PC-9 (cell line): ENCODE measurements around the gene CARS1. TPM values are rescaled to one million over a fixed set of nuclear protein-coding genes. Genes with fewer than 3 reads are reported as not detected.

Experiments used
- BruUV-seq: library from RNA; stranded (reverse); fragments of 400-500 nt; replicated peaks from 2 replicates; lab custom pipeline; 2021; lab: Mats Ljungman, UMichigan
- CTCF ChIA-PET: fragments of 300-600 bp; sonication (Branson Sonifier 250); formaldehyde crosslinking; loops from one replicate; lab custom pipeline; 2022; ENCODE audit warnings: antibody characterized with exemption; lab: Charles Lee
- POLR2A ChIA-PET: fragments of 300-600 bp; sonication (Branson Sonifier 250); formaldehyde crosslinking; loops from one replicate; lab custom pipeline; 2022; ENCODE audit warnings: antibody characterized with exemption; ENCODE audit not compliant: unreplicated experiment; lab: Charles Lee
- DNase-seq, 2 experiments: peaks; one replicate each; pipeline versions ENCODE4 v3.0.0 to v3.0.0-alpha.2; 2015 to 2022; ENCODE audit warnings: mixed read lengths in 1 of 2
- H2AFZ ChIP-seq: fragments of 200-600 bp; sonication (generic); 2 replicates; pipeline ENCODE4 v1.8.1; 2017; ENCODE audit warnings: antibody characterized with exemption
- H3F3A ChIP-seq: fragments of 200-600 bp; sonication (generic); 2 replicates; pipeline ENCODE4 v1.8.1; 2017; ENCODE audit warnings: antibody characterized with exemption, mild to moderate bottlenecking, low read depth; ENCODE audit not compliant: insufficient read depth
- H3K27ac ChIP-seq: fragments of 200-600 bp; sonication (generic); 2 replicates; pipeline ENCODE4 v1.6.1; 2016; ENCODE audit warnings: mixed run types
- H3K27me3 ChIP-seq: fragments of 200-600 bp; sonication (generic); 2 replicates; pipeline ENCODE4 v1.6.1; 2016; ENCODE audit warnings: low read depth, mixed run types; ENCODE audit not compliant: insufficient read depth
- H3K36me3 ChIP-seq: fragments of 200-600 bp; sonication (generic); 2 replicates; pipeline ENCODE4 v1.6.1; 2016; ENCODE audit warnings: low read depth, mixed run types
- H3K4me1 ChIP-seq: fragments of 200-600 bp; sonication (generic); replicated peaks from 2 replicates; pipeline ENCODE4 v1.6.1; 2016; ENCODE audit warnings: mixed run types; ENCODE audit not compliant: insufficient read depth
- H3K4me2 ChIP-seq: fragments of 200-600 bp; sonication (generic); 2 replicates; pipeline ENCODE4 v1.6.1; 2017; ENCODE audit warnings: mixed run types
- H3K4me3 ChIP-seq: fragments of 200-600 bp; sonication (generic); 2 replicates; pipeline ENCODE4 v1.6.1; 2016; ENCODE audit warnings: mixed run types
- H3K79me2 ChIP-seq: fragments of 200-600 bp; sonication (generic); 2 replicates; pipeline ENCODE4 v1.6.1; 2017; ENCODE audit warnings: low read depth, mixed run types
- H3K9me2 ChIP-seq: fragments of 200-600 bp; sonication (generic); 2 replicates; pipeline ENCODE4 v1.8.1; 2017; ENCODE audit warnings: mild to moderate bottlenecking; ENCODE audit not compliant: insufficient read depth
- H3K9me3 ChIP-seq: fragments of 200-600 bp; sonication (generic); 2 replicates; pipeline ENCODE4 v1.8.1; 2016; ENCODE audit warnings: low read depth; ENCODE audit not compliant: insufficient read depth
- H4K20me1 ChIP-seq: fragments of 200-600 bp; sonication (generic); 2 replicates; pipeline ENCODE4 v1.8.1; 2017; ENCODE audit not compliant: insufficient read depth
- CTCF ChIP-seq: fragments of 200-600 bp; sonication (generic); conservative IDR thresholded peaks from 2 replicates; pipeline ENCODE4 v1.6.1; 2017; ENCODE audit warnings: mixed run types, antibody characterized with exemption, mild to moderate bottlenecking, moderate library complexity
- EZH2 ChIP-seq: fragments of 200-600 bp; sonication (generic); IDR thresholded peaks from 2 replicates; pipeline ENCODE4 v1.8.0; 2017; ENCODE audit warnings: antibody characterized with exemption, low read depth
- intact Hi-C: fragments of 100-400 bp; cut with micrococcal nuclease; formaldehyde crosslinking; loops from one replicate; pipeline ENCODE4 v1.10.0; 2022; ENCODE audit not compliant: unreplicated experiment
- total RNA-seq: library from RNA; stranded (reverse); gene quantifications from 2 replicates; pipeline ENCODE4 v1.2.3, GENCODE V29; 2021

The CARS1 gene
- total RNA-seq, 1 experiment from 2014 or later, result 78.8 TPM

DNA sequence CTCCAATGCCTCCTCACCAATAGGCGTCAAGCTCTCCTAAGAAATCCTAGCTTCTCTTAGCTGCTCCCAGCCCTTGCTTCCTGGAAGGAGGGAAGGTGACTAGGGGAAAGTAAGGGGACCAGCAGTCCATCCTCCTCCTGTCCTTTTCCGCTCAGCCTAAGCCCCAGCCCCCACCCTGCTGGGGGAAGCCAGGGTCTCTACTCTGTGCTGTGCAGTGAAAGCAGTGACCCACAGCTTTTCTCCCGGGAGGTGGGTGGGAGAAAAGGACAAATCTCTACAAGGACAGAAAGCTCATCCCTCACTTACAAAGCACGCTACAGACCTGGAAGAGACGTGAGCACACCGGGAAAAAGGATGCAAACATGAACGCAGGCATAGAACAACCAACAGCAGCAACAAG lies 97.1 kb downstream of the CARS1 start:
- H3K27me3 ChIP-seq, result no peaks in the 10 kb centered on the region
- H3K4me3 ChIP-seq, result no peak overlapping the region
- intact Hi-C loops, result no loop called here
- no peaks in the 10 kb centered on the region for H3F3A ChIP-seq
- no peaks in the 10 kb centered on the region for H3K4me1 ChIP-seq
- BruUV-seq, result no TSS peak
- no peaks in the 10 kb centered on the region for H3K9me2 ChIP-seq
- H3K79me2 ChIP-seq, result no peaks in the 10 kb centered on the region
- no peaks in the 10 kb centered on the region for H3K9me3 ChIP-seq
- ChIA-PET CTCF (no interaction called here), POLR2A (no interaction called here)
- no peaks in the 10 kb centered on the region for H3K36me3 ChIP-seq
- TF ChIP-seq CTCF (no peak), EZH2 (no peak)
- no peak overlapping the region for H3K4me2 ChIP-seq
- no peak for DNase-seq
- no peaks in the 10 kb centered on the region; the same call in 1 of the 2 replicates for H4K20me1 ChIP-seq
- H2AFZ ChIP-seq, result no peak overlapping the region
- no peak overlapping the region for H3K27ac ChIP-seq

DNA sequence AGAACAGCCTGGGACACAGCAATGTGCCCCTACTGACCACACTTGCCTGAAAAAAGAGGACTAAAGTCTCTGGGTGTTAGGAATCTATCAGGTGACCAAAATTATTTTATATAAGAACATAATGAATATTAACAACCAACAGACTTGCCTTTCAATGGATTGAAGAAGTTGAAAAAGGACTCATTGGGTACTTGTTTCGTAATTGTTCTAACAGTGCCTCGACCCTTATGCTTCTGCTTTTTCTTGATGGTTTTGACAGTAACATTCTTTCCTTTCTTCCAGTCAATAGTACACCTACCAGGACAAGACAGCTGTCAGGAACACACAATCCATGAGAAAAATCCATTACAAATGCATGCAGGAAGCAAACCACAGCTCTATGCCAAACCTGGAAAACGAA lies 99.0 kb downstream of the CARS1 start:
- POLR2A ChIA-PET, result no interaction called here
- Histone ChIP-seq H3K4me1 (no peaks in the 10 kb centered on the region), H4K20me1 (no peaks in the 10 kb centered on the region; the same call in 1 of the 2 replicates), H3K27ac (no peak overlapping the region), H3K9me3 (no peaks in the 10 kb centered on the region), H3K4me3 (no peak overlapping the region), H3F3A (no peaks in the 10 kb centered on the region), H3K9me2 (no peaks in the 10 kb centered on the region), H3K36me3 (no peaks in the 10 kb centered on the region), H3K27me3 (no peaks in the 10 kb centered on the region), H3K4me2 (no peak overlapping the region), H3K79me2 (no peaks in the 10 kb centered on the region), H2AFZ (no peak overlapping the region)
- BruUV-seq, result no TSS peak
- DNase-seq, result no peak
- no peak for TF ChIP-seq EZH2
- no peak for TF ChIP-seq CTCF
- CTCF ChIA-PET, result no interaction called here
- intact Hi-C loops, result loop anchor here (5.0 kb wide), 1 partner anchor 64 kb away; no protein-coding TSS in a partner anchor

GRCh38 chr11:2955906-2956476 lies 101.2 kb downstream of the CARS1 start:
- H3K4me3 ChIP-seq, result no peak overlapping the region
- no peak overlapping the region for H2AFZ ChIP-seq
- TF ChIP-seq EZH2 (no peak), CTCF (no peak)
- H3K36me3 ChIP-seq, result no peaks in the 10 kb centered on the region
- H3F3A ChIP-seq, result peaks cover 7% of the 10 kb centered on the region; the same call in 1 of the 2 replicates
- no peaks in the 10 kb centered on the region; the same call in 1 of the 2 replicates for H4K20me1 ChIP-seq
- H3K27ac ChIP-seq, result no peak overlapping the region
- H3K79me2 ChIP-seq, result no peaks in the 10 kb centered on the region
- DNase-seq, result no peak
- no peaks in the 10 kb centered on the region for H3K9me3 ChIP-seq
- ChIA-PET POLR2A (no interaction called here), CTCF (no interaction called here)
- no peaks in the 10 kb centered on the region; the same call in 1 of the 2 replicates for H3K4me1 ChIP-seq
- H3K27me3 ChIP-seq, result no peaks in the 10 kb centered on the region
- no peak overlapping the region for H3K4me2 ChIP-seq
- intact Hi-C loops, result loop anchor here (5.0 kb wide), 1 partner anchor 66 kb away; no protein-coding TSS in a partner anchor
- no peaks in the 10 kb centered on the region for H3K9me2 ChIP-seq
- BruUV-seq, result no TSS peak
